ENCODE results near the gene CELA3A.
"Not testable (repeated sequence)": the region's sequence is repeated elsewhere in the genome, so short reads cannot be mapped to it uniquely, and the experiment has no call there.

CELA3A gene

DNA sequence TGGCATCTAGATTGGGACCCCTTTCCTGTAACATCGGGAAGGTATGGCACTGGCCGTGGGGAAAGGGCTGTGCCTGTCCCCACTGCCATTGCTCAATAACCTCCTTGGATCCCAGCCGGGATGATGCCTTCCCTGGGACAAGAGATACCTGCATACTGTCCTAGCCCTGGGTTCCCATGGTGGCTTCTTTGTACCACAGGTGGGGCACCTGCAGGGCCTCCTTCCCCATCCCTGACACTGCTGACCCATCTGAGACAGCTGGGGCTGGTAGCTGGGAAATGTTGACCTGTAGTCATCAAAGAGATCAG is 4.8 kb upstream of the CELA3A start:
- H3K27me3 ChIP-seq (ENCODE audit: insufficient read depth, low read depth); H3K4me2 ChIP-seq: not testable (repeated sequence)

DNA sequence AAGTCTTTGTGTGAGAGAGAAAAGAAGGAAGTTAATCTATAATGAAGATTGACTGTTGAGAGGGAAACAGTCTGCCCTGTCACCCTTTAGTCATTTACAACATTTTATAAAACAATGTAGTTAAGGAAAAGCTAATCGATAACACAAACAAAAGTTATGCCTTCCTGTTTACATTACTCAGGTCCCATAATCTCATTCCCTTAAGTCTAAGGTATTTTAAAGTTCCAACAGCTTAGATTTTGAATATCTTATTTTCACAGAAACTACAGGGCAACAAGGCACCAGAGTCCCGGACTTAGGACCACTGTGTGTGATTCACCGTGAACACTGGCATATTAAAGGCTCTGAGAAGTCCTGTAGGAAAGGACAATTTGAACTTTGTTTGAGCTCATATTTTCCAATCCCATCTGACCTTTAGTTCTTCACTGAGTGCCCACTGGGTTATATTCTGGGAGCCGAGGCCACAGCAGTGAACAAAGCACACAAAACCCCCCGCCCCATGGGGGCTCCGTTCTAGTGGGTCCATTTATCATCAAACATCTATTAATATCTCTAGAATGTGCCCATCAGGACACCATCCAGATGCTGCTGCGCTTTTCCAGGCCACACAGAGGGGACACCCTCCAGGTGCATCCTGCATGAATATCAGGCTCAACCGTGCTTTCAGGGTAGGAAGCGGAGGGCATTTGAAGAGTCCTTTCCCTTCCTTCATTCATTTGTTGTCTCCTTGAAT is 3.4 kb upstream of the CELA3A start:
- H3K27ac ChIP-seq; H3K79me2 ChIP-seq (ENCODE audit: insufficient read depth, low read depth); H3K27me3 ChIP-seq (ENCODE audit: insufficient read depth, low read depth); H3K4me1 ChIP-seq (ENCODE audit: low read depth, poor library complexity, severe bottlenecking); H3K4me3 ChIP-seq (IDR thresholded peaks at IDR 0.05; ENCODE audit: insufficient read depth, low read depth, low read length); H2AFZ ChIP-seq (ENCODE audit: low read depth); H3K9ac ChIP-seq; H4K20me1 ChIP-seq (ENCODE audit: insufficient read depth); H3K4me2 ChIP-seq; H3K36me3 ChIP-seq (ENCODE audit: insufficient read depth): not testable (repeated sequence)

More for the DNA sequence above, 4.8 kb upstream of the CELA3A start:
- H3K9ac ChIP-seq; H3K79me2 ChIP-seq (ENCODE audit: insufficient read depth, low read depth); H3K27ac ChIP-seq; H2AFZ ChIP-seq (ENCODE audit: low read depth); H3K4me1 ChIP-seq (ENCODE audit: low read depth, poor library complexity, severe bottlenecking); H3K4me3 ChIP-seq (IDR thresholded peaks at IDR 0.05; ENCODE audit: insufficient read depth, low read depth, low read length); H4K20me1 ChIP-seq (ENCODE audit: insufficient read depth); H3K36me3 ChIP-seq (ENCODE audit: insufficient read depth): not testable (repeated sequence)

DNA sequence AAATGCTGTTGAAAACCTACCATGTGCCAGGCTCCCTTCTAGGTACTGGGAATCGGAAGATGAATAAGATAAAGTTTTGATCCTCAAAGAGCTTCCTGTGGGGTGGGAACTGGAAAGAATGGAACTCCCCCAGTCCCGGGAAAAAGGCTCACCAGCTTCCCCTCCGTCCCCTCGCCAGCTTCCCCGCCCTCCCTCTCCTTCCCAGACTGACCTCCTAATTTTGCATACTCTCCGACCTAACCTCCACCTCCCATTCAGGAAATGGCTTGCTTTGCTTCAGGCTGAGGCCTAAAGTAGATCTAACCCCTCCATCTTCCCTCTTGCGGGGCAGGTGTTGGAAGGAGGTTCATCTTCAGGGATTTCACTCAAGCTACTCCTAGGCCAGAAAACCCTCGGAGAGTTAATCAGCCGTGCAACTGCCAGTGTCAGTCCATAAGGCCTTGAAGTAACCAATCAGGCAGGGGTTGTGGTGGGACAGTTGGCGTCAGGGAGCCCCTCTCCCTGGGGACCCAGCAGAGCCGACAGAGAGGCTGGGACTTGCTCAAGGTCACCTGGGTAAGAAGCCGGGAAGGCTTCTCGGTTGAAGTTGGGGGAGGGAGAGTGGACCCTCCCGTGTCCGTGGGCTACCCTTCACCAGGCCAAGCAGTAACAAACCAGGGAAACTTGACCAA is 2.7 kb upstream of the CELA3A start:
- not testable (repeated sequence) for H3K27ac ChIP-seq

DNA sequence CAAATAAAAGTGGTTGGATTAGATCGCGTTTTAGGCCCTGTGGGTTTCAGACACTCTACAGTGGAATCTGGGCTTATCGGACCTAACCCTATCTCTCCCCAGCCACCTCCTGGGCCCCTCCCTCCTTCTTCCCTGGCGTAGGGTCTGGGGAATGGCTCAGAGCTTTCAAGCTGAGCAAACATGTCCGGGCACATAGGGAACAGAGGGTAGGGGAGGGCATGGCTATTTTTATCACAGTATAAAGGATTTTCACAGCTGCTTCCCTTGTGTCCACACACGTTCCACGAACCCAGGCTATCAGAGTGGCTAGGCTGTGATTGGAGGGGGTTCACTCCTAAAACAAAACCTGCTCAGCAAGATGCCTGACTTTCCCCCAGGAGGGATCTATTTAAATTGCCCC is 1.8 kb upstream of the CELA3A start:
- not testable (repeated sequence) for H3K27ac ChIP-seq; H3K4me1 ChIP-seq (ENCODE audit: low read depth, poor library complexity, severe bottlenecking); H4K20me1 ChIP-seq (ENCODE audit: insufficient read depth); H3K36me3 ChIP-seq (ENCODE audit: insufficient read depth); H3K4me3 ChIP-seq (IDR thresholded peaks at IDR 0.05; ENCODE audit: insufficient read depth, low read depth, low read length); H2AFZ ChIP-seq (ENCODE audit: low read depth); H3K4me2 ChIP-seq; H3K9ac ChIP-seq; H3K79me2 ChIP-seq (ENCODE audit: insufficient read depth, low read depth); H3K27me3 ChIP-seq (ENCODE audit: insufficient read depth, low read depth)

More for the DNA sequence above, 2.7 kb upstream of the CELA3A start:
- not testable (repeated sequence) for H3K79me2 ChIP-seq (ENCODE audit: insufficient read depth, low read depth); H2AFZ ChIP-seq (ENCODE audit: low read depth); H3K27me3 ChIP-seq (ENCODE audit: insufficient read depth, low read depth); H4K20me1 ChIP-seq (ENCODE audit: insufficient read depth); H3K4me3 ChIP-seq (IDR thresholded peaks at IDR 0.05; ENCODE audit: insufficient read depth, low read depth, low read length); H3K4me2 ChIP-seq; H3K36me3 ChIP-seq (ENCODE audit: insufficient read depth); H3K4me1 ChIP-seq (ENCODE audit: low read depth, poor library complexity, severe bottlenecking); H3K9ac ChIP-seq

DNA sequence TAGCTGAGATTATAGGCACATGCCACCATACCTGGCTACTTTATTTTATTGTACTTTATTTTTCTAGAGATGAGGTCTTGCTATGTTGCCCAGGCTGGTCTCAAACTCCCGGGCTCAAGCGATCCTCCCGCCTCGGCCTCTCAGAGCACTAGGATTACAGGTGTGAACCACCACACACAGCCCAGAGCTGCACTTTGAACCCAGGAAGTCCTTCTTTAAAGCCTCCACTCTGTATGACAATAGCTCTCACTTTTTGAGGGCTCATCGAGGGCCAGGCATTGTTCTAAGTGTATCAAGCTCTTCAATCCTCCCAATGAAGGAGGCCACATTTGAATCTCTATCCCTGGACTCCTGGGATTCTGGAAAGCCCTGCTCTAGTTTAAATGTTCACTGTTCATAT is 1.0 kb downstream of the CELA3A start:
- H2AFZ ChIP-seq (ENCODE audit: low read depth); H3K36me3 ChIP-seq (ENCODE audit: insufficient read depth); H4K20me1 ChIP-seq (ENCODE audit: insufficient read depth); H3K27me3 ChIP-seq (ENCODE audit: insufficient read depth, low read depth); H3K4me3 ChIP-seq (IDR thresholded peaks at IDR 0.05; ENCODE audit: insufficient read depth, low read depth, low read length); H3K9ac ChIP-seq; H3K27ac ChIP-seq; H3K4me2 ChIP-seq; H3K4me1 ChIP-seq (ENCODE audit: low read depth, poor library complexity, severe bottlenecking); H3K79me2 ChIP-seq (ENCODE audit: insufficient read depth, low read depth): not testable (repeated sequence)

DNA sequence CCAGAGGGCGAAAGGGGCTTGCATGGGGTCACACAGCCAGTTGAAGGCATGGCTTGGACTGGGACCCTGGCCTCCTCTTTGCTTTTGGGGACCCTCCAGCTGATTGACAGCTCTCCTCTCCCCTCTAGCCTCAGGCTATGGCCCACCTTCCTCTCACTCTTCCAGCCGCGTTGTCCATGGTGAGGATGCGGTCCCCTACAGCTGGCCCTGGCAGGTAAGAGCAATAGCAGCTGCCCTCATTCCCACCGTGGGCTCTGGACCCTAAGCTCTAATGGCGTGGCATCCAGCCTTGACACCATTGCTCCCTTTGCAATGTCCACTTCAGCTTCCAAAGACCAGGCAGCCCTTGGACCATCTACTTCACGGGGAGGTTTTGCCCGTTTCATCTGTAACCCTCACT is 1.4 kb downstream of the CELA3A start:
- not testable (repeated sequence) for H3K79me2 ChIP-seq (ENCODE audit: insufficient read depth, low read depth); H4K20me1 ChIP-seq (ENCODE audit: insufficient read depth); H3K4me3 ChIP-seq (IDR thresholded peaks at IDR 0.05; ENCODE audit: insufficient read depth, low read depth, low read length); H3K36me3 ChIP-seq (ENCODE audit: insufficient read depth); H3K4me1 ChIP-seq (ENCODE audit: low read depth, poor library complexity, severe bottlenecking); H3K9ac ChIP-seq; H2AFZ ChIP-seq (ENCODE audit: low read depth); H3K27ac ChIP-seq; H3K4me2 ChIP-seq; H3K27me3 ChIP-seq (ENCODE audit: insufficient read depth, low read depth)

DNA sequence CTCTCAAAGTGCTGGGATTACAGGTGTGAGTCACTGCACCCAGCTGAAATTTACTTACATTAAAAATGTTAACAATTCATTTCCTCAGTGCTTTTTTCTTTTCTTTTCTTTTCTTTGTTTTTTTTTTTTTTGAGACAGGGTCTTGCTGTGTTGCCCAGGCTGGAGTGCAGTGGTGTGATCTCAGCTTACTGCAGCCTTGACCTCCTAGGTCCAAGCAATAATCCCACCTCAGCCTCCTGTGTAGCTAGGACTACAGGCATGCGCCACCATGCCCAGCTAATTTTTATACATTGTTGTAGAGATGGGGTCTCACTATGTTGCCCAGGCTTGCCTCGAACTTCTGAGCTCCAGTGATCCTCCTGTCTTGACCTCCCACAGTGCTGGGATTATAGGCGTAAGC is 2.5 kb downstream of the CELA3A start:
- H3K4me1 ChIP-seq (ENCODE audit: low read depth, poor library complexity, severe bottlenecking); H3K27me3 ChIP-seq (ENCODE audit: insufficient read depth, low read depth); H3K27ac ChIP-seq; H3K9ac ChIP-seq; H3K4me3 ChIP-seq (IDR thresholded peaks at IDR 0.05; ENCODE audit: insufficient read depth, low read depth, low read length); H3K79me2 ChIP-seq (ENCODE audit: insufficient read depth, low read depth); H3K4me2 ChIP-seq; H2AFZ ChIP-seq (ENCODE audit: low read depth); H4K20me1 ChIP-seq (ENCODE audit: insufficient read depth); H3K36me3 ChIP-seq (ENCODE audit: insufficient read depth): not testable (repeated sequence)

Measured in KMS-11 (cell line).